HG03135 (cell line): Measurements from ENCODE around the gene YKT6.

Experiments used
- ATAC-seq: cut with Tn5 transposase; IDR thresholded peaks from one replicate; pipeline ENCODE4 v1.9.1; 2021; ENCODE audit warnings: mild to moderate bottlenecking, moderate library complexity; ENCODE audit not compliant: unreplicated experiment

The YKT6 gene

GRCh38 chr7:44257618-44258422 lies 57.0 kb downstream of the YKT6 start:
- ATAC-seq = peak; percentile 85

- no peak for ATAC-seq
These were observed 57.6 kb downstream of the YKT6 start for GRCh38 chr7:44258423-44258760.

- ATAC-seq = no peak
These were observed 58.2 kb downstream of the YKT6 start for GRCh38 chr7:44258865-44259546.

- ATAC-seq = no peak
These were observed 59.0 kb downstream of the YKT6 start for GRCh38 chr7:44259547-44260457.

- no peak for ATAC-seq
These were observed 60.5 kb downstream of the YKT6 start for GRCh38 chr7:44261240-44261639.

- ATAC-seq = no peak
These were observed 61.3 kb downstream of the YKT6 start for GRCh38 chr7:44262031-44262430.

- ATAC-seq = no peak
These were observed 62.7 kb downstream of the YKT6 start for GRCh38 chr7:44263326-44264082.
